Measurements from ENCODE around the gene ALK.

DNA sequence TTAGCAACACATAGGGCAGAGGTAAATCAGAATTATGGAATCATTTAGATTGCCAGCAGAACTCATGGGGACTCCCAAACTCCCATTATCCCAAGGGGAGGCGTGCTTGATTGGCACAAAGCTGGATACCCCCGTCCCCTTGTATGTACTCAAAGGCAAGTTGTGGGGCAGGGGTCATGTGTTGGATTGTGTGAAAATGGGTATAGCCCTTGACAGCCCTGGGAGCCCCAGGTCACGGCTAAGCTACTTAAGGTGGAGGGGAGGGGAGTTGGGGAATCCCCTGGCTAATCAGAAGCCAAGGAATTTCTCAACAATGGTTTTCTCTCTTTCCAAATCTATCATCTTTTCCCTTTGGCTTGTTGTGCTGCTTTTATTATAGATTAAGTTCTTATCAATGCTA lies 773.4 kb downstream of the ALK start:
- TF ChIP-seq POLR2A (IDR thresholded peaks at IDR 0.05; ENCODE audit: low read length) (no peak), GATA1 (IDR thresholded peaks at IDR 0.05; ENCODE audit: low read depth, low read length) (no peak)
